Astrocyte of the spinal cord (primary cell): ENCODE measurements around the gene CACNA1C.
A peak's percentile ranks its signal among the peaks of the same experiment; 100 is the strongest.

ENCODE experiments used
- DNase-seq: peaks from one replicate; pipeline ENCODE4 v3.0.0; 2011; ENCODE audit warnings: low read depth, low spot score
- H3K4me3 ChIP-seq: 2 replicates; pipeline ENCODE4 v1.5.1; 2011; ENCODE audit warnings: low read depth, mild to moderate bottlenecking, low read length, moderate library complexity
- in situ Hi-C: cut with HindIII; loops from 2 replicates; pipeline ENCODE4 v1.10.0; 2017; ENCODE audit warnings: low sequenced_read_pairs
- TF ChIP-seq, protein P1 (sequence below): IDR thresholded peaks from 2 replicates; pipeline ENCODE4 v1.5.1; 2012; ENCODE audit warnings: low read depth, mild to moderate bottlenecking, low read length, inconsistent platforms

CACNA1C gene

GRCh38 chr12:2356601-2357125 is 303.9 kb downstream of the CACNA1C start:
- no peak overlapping the region for H3K4me3 ChIP-seq
- TF ChIP-seq, protein P1, sequence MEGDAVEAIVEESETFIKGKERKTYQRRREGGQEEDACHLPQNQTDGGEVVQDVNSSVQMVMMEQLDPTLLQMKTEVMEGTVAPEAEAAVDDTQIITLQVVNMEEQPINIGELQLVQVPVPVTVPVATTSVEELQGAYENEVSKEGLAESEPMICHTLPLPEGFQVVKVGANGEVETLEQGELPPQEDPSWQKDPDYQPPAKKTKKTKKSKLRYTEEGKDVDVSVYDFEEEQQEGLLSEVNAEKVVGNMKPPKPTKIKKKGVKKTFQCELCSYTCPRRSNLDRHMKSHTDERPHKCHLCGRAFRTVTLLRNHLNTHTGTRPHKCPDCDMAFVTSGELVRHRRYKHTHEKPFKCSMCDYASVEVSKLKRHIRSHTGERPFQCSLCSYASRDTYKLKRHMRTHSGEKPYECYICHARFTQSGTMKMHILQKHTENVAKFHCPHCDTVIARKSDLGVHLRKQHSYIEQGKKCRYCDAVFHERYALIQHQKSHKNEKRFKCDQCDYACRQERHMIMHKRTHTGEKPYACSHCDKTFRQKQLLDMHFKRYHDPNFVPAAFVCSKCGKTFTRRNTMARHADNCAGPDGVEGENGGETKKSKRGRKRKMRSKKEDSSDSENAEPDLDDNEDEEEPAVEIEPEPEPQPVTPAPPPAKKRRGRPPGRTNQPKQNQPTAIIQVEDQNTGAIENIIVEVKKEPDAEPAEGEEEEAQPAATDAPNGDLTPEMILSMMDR = no peak
- in situ Hi-C loops = no loop called here
- no peak for DNase-seq

DNA sequence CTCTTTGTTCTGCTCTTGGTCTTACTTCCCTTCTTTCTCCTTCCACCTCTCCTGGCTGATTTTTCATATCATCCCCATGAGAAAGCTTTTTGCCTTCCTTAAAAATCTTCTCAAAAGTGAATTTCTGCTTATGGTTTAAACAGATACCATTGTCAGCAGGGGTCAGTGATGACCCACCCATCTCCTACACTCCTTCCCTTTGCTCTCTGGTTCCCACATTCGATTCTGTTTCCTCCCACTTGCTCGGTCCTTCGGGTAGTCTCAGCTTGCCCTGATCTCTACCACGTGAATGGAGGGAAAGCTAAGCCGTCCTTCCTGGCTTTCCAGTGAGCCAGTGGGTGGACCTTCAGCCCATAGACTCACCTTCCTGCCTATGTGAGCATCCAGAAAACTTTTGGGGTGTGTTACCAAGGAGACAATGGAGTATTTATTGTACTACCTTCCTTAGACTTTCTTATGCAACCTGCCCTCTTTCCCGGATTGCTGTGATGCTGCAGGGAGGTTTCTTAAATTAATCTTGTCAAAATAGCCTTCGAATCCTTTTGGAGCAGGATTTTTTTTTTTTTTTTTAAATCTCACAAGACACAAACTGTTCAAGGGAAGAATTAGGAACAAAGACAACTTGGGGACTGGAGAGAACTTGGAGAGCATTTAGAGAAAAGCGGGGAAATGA is 306.3 kb downstream of the CACNA1C start:
- TF ChIP-seq, protein P1 = no peak
- no peak overlapping the region for H3K4me3 ChIP-seq
- in situ Hi-C loops = no loop called here
- DNase-seq = peak; percentile 33

DNA sequence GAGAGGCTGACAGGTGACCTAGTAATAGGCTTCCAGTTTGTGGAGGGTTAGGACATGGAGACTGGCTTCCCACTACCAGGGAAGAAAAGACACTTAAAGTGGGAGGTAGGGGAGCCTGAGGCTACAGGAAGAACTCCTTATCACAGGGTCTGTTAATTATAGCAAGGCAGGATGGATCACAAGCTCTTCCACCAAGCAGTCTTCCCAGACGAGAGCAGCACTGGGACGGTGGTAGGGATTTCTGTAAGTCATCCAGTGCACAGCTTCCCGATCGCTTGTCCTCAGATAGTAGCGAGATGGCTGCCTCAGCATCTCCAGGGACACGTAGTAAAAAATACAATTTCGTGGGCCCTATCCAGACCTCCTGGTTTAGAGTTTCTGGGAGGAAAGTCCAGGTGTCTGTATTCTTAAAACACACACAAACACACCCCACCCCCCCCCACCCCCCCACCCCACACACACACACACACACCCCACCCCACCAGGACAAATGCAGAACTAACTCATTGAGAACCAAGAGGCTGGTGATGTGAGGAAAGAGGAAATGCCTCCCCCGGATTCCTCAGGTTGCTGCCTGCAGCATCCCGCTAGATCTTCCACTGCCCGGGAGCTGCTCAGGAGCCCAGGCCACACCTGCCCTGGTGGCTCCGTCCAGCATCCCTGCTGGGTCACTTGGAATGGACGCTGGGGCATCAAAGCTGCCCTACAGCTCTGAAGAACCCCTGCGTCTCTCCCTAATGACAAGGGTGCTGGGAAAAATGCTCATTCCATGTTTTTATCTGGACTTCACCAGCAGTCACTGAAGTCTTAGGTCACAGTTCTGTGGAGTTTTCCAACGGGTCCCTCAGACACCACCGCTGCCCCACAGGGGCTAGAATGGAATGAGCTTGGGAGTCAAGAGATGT is 307.2 kb downstream of the CACNA1C start:
- TF ChIP-seq, protein P1 = no peak
- in situ Hi-C loops = no loop called here
- H3K4me3 ChIP-seq = no peak overlapping the region
- DNase-seq = no peak

- TF ChIP-seq, protein P1 = peak; percentile 33
- no peak overlapping the region for H3K4me3 ChIP-seq
- in situ Hi-C loops = no loop called here
- no peak for DNase-seq
Observed at GRCh38 chr12:2360630-2361170, 307.9 kb downstream of the CACNA1C start.

DNA sequence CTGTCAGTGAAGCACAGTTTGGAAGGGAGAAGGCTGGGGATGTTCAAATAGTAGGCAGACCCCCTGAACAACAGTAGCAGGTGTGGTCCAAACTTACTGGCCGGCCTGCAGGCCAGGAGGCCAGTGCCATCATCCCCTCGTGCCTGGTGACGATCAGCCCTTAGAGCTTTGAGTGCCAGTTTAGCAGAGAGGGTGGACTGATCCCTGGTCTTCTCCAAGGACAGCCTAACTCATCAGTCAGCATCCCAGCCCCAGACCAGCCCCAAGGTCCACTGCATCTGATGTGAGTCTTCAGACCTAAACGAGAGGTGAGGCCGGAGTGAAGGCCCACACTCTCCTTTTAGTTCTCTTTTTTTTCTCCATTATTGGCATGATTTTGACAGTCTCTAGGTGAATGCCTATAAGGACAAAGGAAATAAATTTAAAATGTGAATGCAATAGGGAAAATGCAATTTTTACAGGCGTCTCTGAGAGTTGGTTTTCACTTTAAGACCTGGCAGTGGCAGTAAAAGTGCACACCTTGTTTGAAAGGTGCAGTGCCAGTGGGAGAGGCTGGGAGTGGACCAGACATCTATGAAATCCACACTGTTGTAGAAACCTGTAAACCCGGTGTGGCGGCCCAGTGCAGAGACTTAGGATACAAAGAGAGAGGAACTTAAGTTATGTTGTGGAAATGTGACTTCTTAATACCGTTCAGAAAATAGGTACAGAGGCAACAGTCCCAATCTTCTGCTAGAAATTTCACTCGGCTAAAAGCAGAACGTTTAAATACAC is 311.2 kb downstream of the CACNA1C start:
- in situ Hi-C loops = no loop called here
- TF ChIP-seq, protein P1 = no peak
- no peak overlapping the region for H3K4me3 ChIP-seq
- no peak for DNase-seq

DNA sequence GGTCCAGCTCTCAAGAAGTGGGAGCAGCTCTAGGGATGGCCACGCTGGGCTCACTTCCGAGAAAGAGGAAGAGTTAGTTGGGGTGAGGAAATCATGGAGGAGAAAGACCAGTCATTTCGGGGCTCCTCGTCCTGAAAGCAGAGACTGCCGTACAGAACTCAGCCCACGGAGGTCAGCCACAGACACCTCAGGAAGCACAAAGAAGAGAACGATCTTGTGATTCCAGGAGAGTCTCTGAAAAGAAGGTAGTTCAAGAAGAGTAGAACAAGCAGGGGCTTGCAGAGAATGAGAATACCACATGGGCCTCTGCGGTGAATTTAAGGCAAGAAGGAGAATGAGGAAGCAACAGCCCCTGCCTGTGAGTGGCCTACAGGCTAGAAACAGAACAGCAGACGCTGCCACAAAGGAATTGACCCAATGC is 311.9 kb downstream of the CACNA1C start:
- in situ Hi-C loops = no loop called here
- H3K4me3 ChIP-seq = no peak overlapping the region
- no peak for DNase-seq
- TF ChIP-seq, protein P1 = no peak
